NCI-H524 (cell line): ENCODE results near the gene RRAS2.
"Not testable (repeated sequence)": the region's sequence is repeated elsewhere in the genome, so short reads cannot be mapped to it uniquely, and the experiment has no call there.

Source experiments
- DNase-seq, 2 experiments: peaks; one replicate each; lab custom pipeline; 2025; lab: John Stamatoyannopoulos, UW

The RRAS2 gene

DNA sequence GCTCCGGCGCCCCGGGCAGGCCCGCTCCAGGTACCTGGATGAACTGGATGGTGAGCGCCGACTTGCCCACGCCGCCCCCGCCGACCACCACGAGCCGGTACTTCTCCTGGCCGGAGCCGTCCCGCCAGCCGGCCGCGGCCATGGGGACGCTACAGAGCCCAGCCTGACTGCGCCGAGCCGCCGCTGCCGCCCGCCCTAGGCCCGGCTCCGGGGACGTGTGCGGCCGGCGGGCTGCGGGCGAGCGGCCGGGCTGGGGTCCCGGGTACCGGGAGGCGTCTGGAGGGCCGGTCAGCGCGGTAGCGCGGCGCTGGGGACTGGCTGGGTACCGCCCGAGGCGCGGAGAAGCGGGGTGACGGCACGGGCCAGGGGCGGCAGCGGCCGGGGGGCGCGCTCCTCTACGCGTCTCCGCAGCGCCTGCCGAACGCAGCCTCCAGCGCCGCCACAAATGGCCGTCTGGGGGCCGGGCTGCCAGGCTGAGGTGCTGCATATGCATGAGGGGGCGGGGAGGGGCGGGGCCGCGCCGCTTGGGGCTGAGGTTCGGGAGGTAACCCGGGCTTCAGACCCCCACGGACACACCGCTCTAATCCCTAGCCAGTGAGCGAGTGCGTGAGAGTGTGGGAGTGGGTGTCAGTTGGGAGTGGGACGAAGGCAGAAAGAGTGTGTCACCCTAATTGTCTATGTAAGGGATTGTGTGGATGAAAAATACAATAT, at the start of gene RRAS2:
TSS of gene RRAS2 (minus strand) at position 455 of the 711 bp plus-strand sequence. CDS start at position 142, 313 bp downstream.
- peak; percentile 21 to 65 for DNase-seq

DNA sequence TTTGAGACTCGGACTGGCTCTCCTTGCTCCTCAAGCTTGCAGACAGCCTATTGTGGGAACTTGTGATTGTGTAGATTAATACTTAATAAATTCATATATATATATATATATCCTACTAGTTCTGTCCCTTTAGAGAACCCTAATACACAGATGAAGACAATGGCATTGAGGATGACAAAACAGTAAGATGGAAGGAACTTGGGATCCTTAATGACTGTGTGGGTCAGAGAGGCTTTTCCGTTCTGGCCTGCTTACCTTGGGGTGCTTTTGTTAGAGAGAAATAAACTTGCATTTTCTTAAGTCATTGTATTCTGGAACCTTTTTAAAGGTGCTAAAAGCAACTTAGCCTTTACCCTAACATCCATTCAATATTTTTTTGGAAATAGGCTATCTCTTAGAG, 49.6 kb upstream of the RRAS2 start:
- no peak for DNase-seq

DNA sequence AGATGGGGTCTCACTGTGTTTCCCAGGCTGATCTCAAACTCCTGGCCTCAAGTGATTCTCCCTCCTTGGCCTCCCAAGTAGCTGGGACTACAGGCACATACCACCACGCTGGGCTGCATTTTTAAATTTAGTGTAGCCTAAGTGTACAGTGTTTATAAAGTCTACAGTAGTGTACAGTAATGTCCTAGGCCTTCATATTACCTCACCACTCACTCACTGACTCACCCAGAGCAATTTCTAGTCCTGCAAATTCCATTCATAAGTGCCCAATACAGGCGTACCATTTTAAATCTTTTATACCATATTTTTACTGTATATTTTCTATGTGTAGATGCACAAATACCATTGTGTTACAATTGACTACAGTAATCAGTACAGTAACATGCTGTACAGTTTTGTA, 47.1 kb upstream of the RRAS2 start:
- not testable (repeated sequence) for DNase-seq

DNA sequence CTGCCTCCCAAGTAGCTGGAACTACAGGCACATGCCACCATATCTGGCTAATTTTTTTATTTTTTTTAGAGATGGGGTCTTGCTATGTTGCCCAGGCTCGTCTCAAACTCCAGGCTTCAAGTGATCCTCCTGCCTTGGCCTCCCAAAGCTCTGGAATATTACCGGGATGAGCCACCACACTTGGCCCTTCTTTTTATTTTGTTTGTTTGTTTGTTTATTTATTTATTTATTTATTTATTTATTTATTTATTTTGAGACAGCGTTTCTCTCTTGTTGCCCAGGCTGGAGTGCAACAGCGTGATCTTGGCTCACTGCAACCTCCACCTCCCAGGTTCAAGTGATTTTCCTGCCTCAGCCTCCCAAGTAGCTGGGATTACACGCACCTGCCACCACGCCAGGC, 44.5 kb upstream of the RRAS2 start:
- not testable (repeated sequence) for DNase-seq

DNA sequence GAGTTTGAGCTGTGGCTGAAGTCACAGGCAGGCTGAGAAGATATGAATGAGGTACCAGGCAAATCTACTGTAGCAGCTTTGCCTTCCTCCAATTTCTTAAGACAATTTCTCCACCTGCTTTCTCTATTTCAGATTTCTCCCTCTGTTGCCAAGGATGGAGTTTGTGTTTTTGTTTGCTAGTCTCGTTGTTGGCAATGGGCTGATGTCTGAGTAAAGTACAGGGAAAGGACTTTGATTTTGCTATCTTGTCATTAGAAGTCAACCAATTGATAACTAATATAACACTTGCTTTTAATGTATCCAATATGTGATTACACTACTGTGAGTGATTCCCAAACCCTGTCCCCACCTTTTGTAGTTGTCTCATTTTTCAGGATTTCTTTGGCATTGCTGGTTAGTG, 40.1 kb upstream of the RRAS2 start:
- DNase-seq: no peak

DNA sequence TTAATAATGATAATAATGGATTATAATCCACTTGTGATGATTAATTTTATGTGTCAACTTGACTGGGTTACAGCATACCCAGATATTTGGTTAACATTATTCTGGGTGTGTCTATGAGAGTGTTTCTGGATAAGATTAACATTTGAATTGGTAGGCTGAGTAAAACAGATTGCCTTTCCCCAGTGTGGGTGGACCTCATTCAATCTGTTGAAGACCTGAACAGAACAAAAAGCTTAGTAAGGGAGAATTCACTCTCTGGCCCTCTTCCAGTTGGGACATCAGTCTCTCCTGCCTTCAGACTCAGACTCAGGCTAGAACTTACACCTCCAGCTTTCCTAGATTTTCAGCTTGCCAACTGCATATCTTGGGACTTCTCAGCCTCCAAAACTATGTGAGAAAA, 37.3 kb upstream of the RRAS2 start:
- no peak for DNase-seq

DNA sequence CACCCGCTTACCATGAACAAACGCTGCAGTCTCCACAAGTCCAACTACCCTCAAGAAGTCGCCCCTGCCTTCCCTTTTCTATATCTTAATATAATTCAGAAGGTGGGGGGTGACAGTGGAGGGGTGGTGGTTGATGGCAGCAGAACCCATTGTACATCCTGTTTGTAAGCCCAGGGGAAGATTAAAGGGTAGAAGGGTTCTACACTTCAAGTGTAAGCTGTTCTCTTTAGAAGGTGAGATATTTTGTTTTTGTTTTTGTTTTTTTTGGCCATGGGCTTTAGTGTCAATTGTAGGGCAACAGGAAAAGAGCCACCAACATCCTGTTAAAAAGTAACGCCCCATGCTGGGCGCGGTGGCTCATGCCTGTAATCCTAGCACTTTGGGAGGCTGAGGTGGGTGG, 34.9 kb upstream of the RRAS2 start:
- DNase-seq: no peak

DNA sequence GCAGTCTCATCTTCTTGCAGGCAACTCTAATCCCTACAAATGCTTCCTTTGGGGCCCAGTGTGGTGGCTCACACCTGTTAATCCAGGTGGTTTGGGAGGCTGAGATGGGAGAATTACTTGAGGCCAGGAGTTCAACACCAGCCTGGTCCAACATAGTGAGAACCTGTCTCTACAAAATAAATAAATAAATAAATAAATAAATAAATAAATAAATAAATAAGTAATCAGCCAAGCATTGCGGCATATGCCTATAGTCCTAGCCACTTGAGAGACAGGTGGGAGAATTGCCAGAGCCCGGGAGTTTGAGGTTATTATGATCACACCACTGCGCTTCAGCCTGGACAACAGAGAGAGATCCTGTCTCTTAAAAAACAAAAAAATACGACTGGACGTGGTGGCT, 34.1 kb upstream of the RRAS2 start:
- DNase-seq: no peak

DNA sequence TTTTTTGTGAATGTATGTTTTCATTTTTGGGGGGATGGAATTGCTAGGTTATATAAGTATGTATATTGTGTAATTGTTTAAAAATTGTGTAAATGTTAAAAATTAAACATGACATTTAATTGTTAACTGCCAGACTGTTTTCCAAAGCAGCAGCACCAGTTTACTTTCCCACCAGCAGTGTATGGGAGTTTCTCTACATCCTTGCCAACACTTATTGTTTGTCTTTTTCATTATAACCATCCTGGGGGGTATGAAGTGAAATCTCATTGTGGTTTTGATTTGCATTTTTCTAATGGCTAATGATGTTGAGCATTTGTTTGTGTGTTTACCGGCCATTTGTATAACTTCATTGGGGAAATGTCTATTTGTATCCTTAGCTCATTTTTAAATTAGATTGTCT, 31.7 kb upstream of the RRAS2 start:
- DNase-seq: no peak

DNA sequence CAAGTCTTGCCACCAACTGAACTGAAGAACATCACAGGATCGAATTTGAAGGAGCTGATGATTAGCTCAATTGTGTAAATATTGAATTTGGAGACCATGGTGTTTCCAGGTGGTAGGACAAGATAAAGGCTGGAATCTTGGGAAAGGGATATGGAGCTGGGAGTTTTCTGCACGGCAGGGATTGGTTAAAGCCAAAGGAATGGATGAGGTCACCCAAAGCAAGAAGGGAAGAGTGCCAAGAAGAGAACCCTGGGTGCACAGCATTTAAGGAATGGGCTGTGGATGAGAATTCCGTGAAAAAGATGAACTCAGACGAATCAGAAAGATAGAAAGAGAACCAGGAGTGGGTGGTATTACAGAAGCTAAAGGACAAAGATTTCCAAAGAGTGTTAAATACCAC, 29.4 kb upstream of the RRAS2 start:
- DNase-seq: no peak

DNA sequence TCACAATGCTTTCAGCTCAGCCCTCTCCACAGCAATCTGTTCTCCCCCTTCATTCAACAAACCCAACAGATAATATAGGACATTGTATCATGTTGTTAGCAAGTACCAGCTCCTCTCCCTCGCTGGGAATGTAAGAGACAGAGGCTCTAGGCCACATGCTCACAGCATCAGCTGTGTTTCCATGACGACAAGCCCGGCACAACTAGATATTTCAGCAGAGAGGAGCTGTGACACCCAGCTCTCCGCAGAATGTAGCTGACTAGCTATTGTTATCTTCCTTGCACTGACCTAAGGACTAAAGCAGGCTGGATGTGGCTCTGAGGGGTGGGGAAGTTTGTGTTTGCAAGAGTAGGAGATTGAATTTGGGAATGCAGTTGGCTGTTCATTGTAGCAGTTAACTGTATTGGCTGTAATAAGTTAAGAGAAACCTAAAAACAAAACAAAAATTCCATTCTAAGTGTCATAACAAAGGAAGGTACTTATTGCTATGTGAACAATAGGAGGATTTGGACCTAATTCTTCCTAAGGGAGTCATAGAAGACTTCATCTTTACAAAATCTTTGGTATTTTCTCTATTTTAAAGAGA, 28.0 kb upstream of the RRAS2 start:
- peak; percentile 42 to 84 for DNase-seq

DNA sequence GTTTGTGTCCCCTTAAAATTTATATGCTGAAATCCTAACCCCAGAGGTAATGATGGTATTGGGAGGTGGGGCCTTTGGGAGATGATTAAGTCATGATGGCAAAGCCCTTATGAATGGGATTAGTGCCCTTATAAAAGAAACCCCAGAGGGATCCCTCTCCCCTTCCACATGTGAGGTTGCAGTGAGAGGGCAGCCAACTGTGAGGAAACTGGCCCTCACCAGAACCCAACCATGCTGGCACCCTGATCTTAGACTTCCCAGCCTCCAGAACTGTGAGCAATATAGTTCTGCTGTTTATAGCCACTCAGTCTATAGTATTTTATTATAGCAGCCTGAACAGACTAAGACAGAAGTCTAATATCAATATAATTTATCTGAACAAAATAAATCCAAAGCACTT, 27.1 kb upstream of the RRAS2 start:
- peak in 1 of 2 experiments; percentile 20 for DNase-seq

DNA sequence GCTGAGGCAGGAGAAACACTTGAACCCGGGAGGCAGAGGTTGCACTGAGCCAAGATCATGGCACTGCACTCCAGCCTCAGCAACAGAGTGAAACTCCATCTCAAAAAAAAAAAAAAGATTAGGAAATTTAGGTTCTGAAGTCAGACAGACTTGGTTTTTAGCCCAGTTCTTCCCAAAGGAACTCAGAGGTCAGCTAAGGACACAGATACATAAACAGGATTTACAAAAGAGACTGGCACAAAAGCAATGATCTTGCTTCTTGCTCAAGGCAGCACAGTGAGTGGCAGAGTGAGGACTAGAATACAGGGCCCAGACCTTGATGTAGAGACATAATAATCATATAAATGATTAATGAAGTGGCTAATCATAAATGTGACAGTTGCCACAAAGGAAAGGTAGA, 25.4 kb upstream of the RRAS2 start:
- DNase-seq: no peak

DNA sequence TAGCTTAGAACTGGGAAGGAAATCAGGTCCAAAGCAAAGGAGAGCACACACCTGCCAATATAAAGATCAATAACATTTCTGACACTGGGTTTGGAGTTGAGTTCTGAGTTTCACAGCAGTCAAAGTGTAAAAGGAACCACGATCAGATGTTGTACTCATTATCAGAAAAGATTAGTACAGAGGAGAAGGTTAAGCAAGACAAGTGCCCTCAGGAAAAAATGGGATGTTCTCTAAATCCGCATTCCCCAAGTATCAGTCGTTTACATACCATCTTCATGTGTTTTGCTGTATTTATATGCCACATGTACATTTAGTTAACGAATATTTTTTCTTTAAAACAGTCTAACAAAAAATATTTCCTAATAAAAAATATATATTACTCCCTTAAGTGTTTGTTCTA, 23.0 kb upstream of the RRAS2 start:
- DNase-seq: no peak

DNA sequence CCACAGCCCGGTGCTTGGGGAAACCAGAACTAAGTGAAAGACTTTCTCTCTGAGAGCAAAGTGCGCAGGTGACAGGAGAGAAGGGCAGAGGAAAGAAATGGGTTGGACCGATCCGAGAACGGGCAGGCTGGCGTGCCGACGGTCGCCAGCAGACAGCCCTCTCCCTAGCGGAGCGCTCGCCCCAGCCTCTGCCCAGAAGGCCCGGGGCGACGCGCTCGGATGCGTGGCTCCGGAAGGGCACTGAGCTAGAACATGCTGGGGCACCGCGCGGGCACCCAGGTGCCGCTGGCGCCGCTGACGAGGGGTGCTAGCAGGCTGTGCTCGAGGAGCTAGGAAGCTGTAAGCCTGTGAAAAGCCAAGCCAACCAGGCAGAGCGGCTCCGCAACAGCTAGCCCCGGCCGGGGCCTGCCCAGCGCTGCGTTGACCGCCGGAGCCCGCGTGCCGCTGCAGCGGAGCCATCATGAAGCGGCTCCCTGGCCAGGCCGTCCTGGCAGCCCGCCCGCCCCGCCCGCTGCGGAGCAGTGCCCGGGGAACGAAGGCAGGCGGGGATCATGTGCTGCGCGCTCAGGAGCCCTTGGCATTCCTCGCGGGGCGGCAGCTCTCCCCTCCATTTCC, 22.1 kb upstream of the RRAS2 start:
- peak; percentile 53 to 72 for DNase-seq

DNA sequence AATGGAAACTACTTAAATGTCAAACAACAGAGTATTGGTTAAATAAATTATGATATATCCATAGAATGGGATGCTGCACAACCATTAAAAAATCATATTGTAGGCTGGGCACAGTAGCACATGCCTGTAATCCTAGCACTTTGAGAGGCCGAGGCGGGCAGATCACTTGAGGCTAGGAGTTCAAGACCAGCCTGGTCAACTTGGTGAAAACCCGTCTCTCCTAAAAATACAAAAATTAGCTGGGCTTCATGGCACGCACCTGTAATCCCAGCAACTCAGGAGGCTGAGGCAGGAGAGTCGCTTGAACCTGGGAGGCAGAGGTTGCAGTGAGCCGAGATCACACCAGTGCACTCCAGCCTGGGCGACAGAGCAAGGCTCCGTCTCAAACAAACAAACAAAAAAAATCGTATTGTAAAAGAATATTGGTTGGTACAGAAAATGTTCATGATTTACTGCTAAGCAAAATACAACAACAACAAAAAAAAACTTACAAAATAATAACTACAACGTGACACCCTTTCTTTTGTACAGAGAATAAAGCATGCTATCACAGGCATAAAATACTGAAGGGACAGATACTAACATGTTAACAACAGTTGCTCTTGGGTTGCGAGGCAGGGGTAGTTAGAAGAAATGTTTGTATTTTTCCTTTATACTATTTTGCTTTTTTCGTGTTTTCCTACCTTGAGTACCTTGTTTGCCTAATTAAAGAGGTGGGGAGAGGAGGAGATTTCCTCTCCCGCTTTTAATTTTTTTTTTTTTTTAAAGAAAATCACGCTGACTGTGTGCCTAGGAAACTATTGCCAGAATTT, 21.3 kb upstream of the RRAS2 start:
- DNase-seq: no peak

DNA sequence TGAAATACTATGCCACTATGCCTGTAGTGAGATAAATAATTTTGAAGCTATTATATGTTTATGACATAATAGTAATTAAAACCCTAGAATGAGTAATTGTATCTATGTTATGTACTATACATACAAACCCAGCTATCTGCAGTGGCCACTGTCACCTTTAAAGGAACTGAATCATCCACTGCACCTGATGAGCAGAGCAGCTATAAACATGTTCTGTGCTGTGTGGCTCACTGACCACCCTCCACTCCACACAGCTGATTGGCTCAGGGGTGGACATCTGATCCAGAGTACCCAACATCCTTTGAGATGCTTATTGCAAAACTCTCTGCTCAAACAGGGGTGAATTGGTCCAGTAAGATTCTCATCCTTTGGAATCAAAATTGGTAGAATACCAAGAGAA, 19.2 kb upstream of the RRAS2 start:
- no peak for DNase-seq

DNA sequence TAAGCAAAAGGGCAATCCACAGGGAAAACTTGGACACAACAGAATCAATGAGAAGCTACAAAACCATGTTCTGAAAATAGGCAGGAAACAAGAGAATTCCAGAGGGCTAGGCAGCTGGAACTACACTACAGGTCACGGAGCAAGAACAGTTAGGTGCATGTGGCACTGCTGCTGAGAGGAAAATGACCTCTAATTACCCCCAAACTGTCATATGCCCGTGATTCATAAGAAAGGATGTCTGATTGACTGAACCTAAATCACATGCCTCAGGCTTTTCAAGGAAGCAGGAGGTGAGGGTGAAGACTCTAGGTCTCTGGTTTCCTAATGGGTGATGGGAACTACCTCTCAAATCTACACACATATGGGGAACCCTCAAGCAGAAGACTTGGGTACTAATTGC, 17.9 kb upstream of the RRAS2 start:
- DNase-seq: no peak

DNA sequence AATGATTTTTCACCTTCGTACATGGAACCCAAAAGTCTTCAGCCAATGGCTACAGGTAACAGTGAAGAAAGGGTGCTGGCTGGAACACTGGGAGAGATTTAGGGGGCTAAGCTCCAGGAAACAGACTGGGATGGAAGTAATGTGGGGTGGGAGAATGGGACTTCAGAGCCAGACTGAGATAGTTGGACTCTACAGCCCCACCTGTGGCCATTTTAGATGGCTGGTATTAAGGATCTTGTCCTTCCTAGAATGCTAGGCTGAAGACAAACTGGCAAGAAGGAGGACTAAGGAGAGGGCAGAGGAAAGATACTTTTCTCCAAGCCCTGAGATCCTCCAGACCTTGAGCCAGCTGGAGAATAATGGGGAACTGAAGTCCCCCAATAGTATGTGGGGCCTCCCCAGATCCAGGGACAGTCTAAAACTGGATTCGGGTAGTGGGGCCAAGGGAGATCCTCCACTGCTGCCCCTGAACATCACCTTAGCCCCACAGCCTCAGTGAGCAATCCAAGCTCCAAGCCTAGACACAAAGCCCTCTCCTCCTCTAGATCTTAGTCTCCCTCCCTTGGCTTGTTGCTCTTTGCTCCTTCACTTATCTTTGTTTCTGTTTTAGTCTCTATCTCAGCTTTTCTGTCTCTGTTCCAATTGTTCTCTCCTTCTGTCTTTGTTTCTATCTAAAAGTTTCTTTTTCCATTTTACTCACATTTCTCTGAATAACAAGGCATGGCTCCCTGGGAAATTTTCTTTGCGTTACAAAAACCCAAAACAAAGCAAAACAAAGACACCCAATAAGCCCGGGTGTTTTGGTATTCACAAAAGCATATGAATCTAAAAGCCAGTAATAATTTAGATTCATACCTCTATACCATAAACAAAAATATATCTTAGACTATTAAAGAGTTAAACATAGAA, 16.2 kb upstream of the RRAS2 start:
- no peak for DNase-seq

DNA sequence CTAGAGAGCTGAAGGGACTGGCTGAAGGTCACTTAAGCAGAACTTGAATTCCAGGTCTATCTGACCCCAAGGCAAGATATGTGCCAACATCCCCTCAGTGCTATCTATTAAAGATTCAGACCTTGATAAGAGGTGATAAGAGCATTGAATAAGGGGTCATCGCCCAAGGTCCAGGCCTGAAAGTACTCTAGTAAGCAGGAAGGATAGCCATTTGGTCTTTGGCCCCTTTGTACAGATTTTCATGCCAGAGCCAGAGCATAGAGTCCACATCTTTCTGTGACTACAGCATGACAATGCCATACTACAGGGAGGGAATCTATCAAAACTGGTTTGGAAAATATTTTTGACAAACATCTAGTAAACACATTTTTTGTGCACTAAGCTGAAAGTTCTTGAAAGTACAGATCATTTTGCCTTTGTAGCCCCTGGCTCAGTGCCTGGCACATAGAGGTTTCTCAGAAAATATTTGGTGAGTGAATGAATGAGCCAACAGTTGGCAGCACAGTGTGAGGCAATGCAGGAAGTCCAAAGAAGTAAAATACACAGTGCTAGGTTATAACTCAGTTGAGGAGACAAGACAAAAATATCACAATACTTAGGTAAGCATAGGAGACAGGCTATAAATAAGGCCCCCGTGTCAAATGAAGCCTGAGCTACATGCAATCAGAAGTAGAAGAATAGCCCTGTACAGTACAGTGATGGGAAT, 15.1 kb upstream of the RRAS2 start:
- no peak for DNase-seq

DNA sequence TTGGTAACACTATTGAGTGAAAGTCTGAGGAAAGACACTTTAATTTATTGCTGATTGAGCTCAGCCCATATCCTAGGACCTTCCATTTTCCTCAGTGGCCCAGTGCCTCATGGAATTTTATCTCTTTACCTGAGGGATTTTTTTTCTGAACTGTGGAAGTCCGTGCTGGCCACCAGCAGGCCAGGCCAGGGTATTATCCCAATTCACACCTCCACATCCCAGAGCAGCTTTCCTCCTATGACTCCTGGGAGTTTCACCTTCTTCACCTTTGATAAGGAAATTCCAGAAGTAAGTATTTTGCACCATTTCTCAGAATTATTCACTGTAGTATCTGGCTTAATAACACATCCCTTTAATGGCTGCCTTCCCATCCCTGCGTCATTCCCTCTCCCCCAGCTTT, 13.0 kb upstream of the RRAS2 start:
- no peak for DNase-seq
